Prostate gland (tissue), 2 donors: ENCODE data around the gene FAM53B. TPM values are rescaled to one million over a fixed set of nuclear protein-coding genes. Genes with fewer than 3 reads are reported as not detected.

Source experiments
- DNase-seq: peaks from one replicate; pipeline ENCODE4 v3.0.0-alpha.2; 2019; ENCODE audit warnings: low spot score
- H3K27ac ChIP-seq, 2 donors: fragments of 200-600 bp; sonication (generic); 2 replicates each; pipeline ENCODE4 v1.5.1; 2017 to 2019
- H3K27me3 ChIP-seq: fragments of 200-600 bp; sonication (generic); replicated peaks from 2 replicates; pipeline ENCODE4 v1.5.1; 2019; ENCODE audit not compliant: insufficient read depth
- H3K36me3 ChIP-seq, 2 donors: fragments of 200-600 bp; sonication (generic); 1 replicate in 1 of 2; 2 replicates in 1 of 2; pipeline versions ENCODE4 v1.5.1 to v1.8.1; 2017 to 2019
- H3K4me1 ChIP-seq: fragments of 200-600 bp; sonication (generic); replicated peaks from 2 replicates; pipeline ENCODE4 v1.5.1; 2019
- H3K4me3 ChIP-seq, 2 donors: fragments of 200-600 bp; sonication (generic); 2 replicates each; pipeline ENCODE4 v1.5.1; 2017 to 2019
- H3K9me3 ChIP-seq: fragments of 200-600 bp; sonication (generic); 2 replicates; pipeline ENCODE4 v1.5.1; 2017
- CTCF ChIP-seq, 4 experiments: fragments of 200-600 bp in 2 of 4; fragments of 450-650 bp in 2 of 4; sonication (generic) in 2 of 4; IDR thresholded peaks; 1 replicate in 3 of 4; 2 replicates in 1 of 4; pipeline ENCODE4 v1.5.1; 2016 to 2019; ENCODE audit warnings: antibody characterized with exemption in 4 of 4, mild to moderate bottlenecking in 2 of 4, moderate library complexity in 2 of 4
- POLR2A ChIP-seq: fragments of 450-650 bp; IDR thresholded peaks from one replicate; pipeline ENCODE4 v1.6.1; 2016; ENCODE audit warnings: antibody characterized with exemption, mild to moderate bottlenecking
- POLR2AphosphoS5 ChIP-seq: sonication (generic); formaldehyde crosslinking; IDR thresholded peaks from one replicate; pipeline ENCODE4 v1.6.1; 2017; ENCODE audit warnings: antibody characterized with exemption
- whole genome bisulfite sequencing: methylation state at CpG from one replicate; pipeline ENCODE4 v1.1.5; 2018; 5-methylcytosine and 5-hydroxymethylcytosine counted together
- intact Hi-C: fragments of 100-400 bp; cut with DNase I; formaldehyde crosslinking; loops from one replicate; pipeline ENCODE4 v1.14.2; 2022
- total RNA-seq, 2 donors: library from RNA; depleted of rRNA; stranded (reverse); fragments of >200 nt; gene quantifications; one replicate each; pipeline ENCODE4 v1.1.0, GENCODE V29; 2016

The FAM53B gene
- total RNA-seq, 2 donors from 2014 or later, result 28.9 to 101 TPM

GRCh38 chr10:124644236-124644635 lies 99.9 kb downstream of the FAM53B start:
- no peaks in the 10 kb centered on the region for H3K36me3 ChIP-seq
- H3K9me3 ChIP-seq, result no peaks in the 10 kb centered on the region
- intact Hi-C loops, result no loop called here
- DNase-seq, result no peak
- 93% methylated on average over 4 of the region's 4 CpGs for WGBS
- no peak overlapping the region for H3K4me3 ChIP-seq
- TF ChIP-seq CTCF (IDR thresholded peaks at IDR 0.05), result no peak
- no peak for TF ChIP-seq POLR2A
- no peak for TF ChIP-seq POLR2AphosphoS5
- peaks cover 5% of the 10 kb centered on the region for H3K4me1 ChIP-seq
- no peaks in the 10 kb centered on the region for H3K27me3 ChIP-seq
- H3K27ac ChIP-seq, result no peak overlapping the region

GRCh38 chr10:124643330-124644009 lies 100.7 kb downstream of the FAM53B start:
- intact Hi-C loops, result no loop called here
- no peak overlapping the region for H3K4me3 ChIP-seq
- H3K27ac ChIP-seq, result no peak overlapping the region
- H3K36me3 ChIP-seq, result no peaks in the 10 kb centered on the region
- TF ChIP-seq POLR2AphosphoS5 (no peak), POLR2A (no peak), CTCF (IDR thresholded peaks at IDR 0.05) (no peak)
- H3K4me1 ChIP-seq, result peaks cover 5% of the 10 kb centered on the region
- H3K9me3 ChIP-seq, result no peaks in the 10 kb centered on the region
- 91% methylated on average over 30 of the region's 30 CpGs for WGBS
- no peak for DNase-seq
- H3K27me3 ChIP-seq, result no peaks in the 10 kb centered on the region

- no peaks in the 10 kb centered on the region for H3K36me3 ChIP-seq
- H3K9me3 ChIP-seq, result no peaks in the 10 kb centered on the region
- TF ChIP-seq CTCF (IDR thresholded peaks at IDR 0.05), result no peak
- no peak for TF ChIP-seq POLR2AphosphoS5
- no peak for TF ChIP-seq POLR2A
- DNase-seq, result no peak
- intact Hi-C loops, result no loop called here
- WGBS, result 70% methylated on average over 20 of the region's 20 CpGs
- no peaks in the 10 kb centered on the region for H3K27me3 ChIP-seq
- no peak overlapping the region for H3K27ac ChIP-seq
- H3K4me1 ChIP-seq, result no peaks in the 10 kb centered on the region
- no peak overlapping the region for H3K4me3 ChIP-seq
These were observed 102.0 kb downstream of the FAM53B start for GRCh38 chr10:124642088-124642710.

- Histone ChIP-seq H3K4me3 (no peak overlapping the region), H3K36me3 (no peaks in the 10 kb centered on the region), H3K4me1 (no peaks in the 10 kb centered on the region), H3K9me3 (no peaks in the 10 kb centered on the region), H3K27me3 (no peaks in the 10 kb centered on the region), H3K27ac (no peak overlapping the region)
- DNase-seq, result no peak
- 43% methylated on average over 15 of the region's 15 CpGs for WGBS
- no peak for TF ChIP-seq CTCF (IDR thresholded peaks at IDR 0.05)
- no peak for TF ChIP-seq POLR2A
- TF ChIP-seq POLR2AphosphoS5, result no peak
- intact Hi-C loops, result no loop called here
These were observed 102.7 kb downstream of the FAM53B start for GRCh38 chr10:124641282-124642087.
